H1 (cell line): Measurements from ENCODE around the gene RPGRIP1.

Experiments
- CEBPB ChIP-seq: IDR thresholded peaks from 2 replicates; pipeline ENCODE4 v1.6.1; 2012; ENCODE audit warnings: low read depth, low read length
- EP300 ChIP-seq, 2 experiments: IDR thresholded peaks; 1 replicate in 1 of 2; 2 replicates in 1 of 2; pipeline ENCODE4 v1.6.1; 2011 to 2012; ENCODE audit warnings: low read depth in 2 of 2, low read length in 2 of 2, mild to moderate bottlenecking in 2 of 2, borderline replicate concordance in 1 of 2, inconsistent platforms in 1 of 2, moderate library complexity in 1 of 2
- GABPA ChIP-seq: IDR thresholded peaks from 2 replicates; pipeline ENCODE4 v1.6.1; 2011; ENCODE audit warnings: mild to moderate bottlenecking, low read length, moderate library complexity, borderline replicate concordance; ENCODE audit not compliant: insufficient read depth
- MAX ChIP-seq: IDR thresholded peaks from 2 replicates; pipeline ENCODE4 v1.6.1; 2012; ENCODE audit warnings: inconsistent platforms
- POLR2AphosphoS5 ChIP-seq: IDR thresholded peaks from 2 replicates; pipeline ENCODE4 v1.6.1; 2011; ENCODE audit warnings: low read depth, low read length
- SIN3A ChIP-seq, 2 experiments: IDR thresholded peaks in 1 of 2; conservative IDR thresholded peaks in 1 of 2; 2 replicates each; pipeline ENCODE4 v1.6.1; 2011 to 2012; ENCODE audit warnings: low read length in 2 of 2, improper control_type of control experiment in 1 of 2, low read depth in 1 of 2, mild to moderate bottlenecking in 1 of 2
- SRF ChIP-seq: IDR thresholded peaks from 2 replicates; pipeline ENCODE4 v1.6.1; 2011; ENCODE audit warnings: mild to moderate bottlenecking, low read depth, low read length, moderate library complexity
- TAF1 ChIP-seq: IDR thresholded peaks from 2 replicates; pipeline ENCODE4 v1.6.1; 2011; ENCODE audit warnings: mild to moderate bottlenecking, low read depth, low read length
- TAF7 ChIP-seq: optimal IDR thresholded peaks from 2 replicates; pipeline ENCODE3; 2011; ENCODE audit warnings: low read depth, mild to moderate bottlenecking, inconsistent platforms, low read length, moderate library complexity, borderline replicate concordance
- TCF12 ChIP-seq: IDR thresholded peaks from 2 replicates; pipeline ENCODE4 v1.6.1; 2011; ENCODE audit warnings: low read depth, mild to moderate bottlenecking, low read length
- TF ChIP-seq, protein P1 (sequence below), 3 experiments: IDR thresholded peaks; 1 replicate in 2 of 3; 2 replicates in 1 of 3; pipeline versions ENCODE4 v1.5.1 to v1.6.1; 2011; ENCODE audit warnings: low read length in 3 of 3, mild to moderate bottlenecking in 3 of 3, inconsistent platforms in 2 of 3, low read depth in 1 of 3, moderate library complexity in 1 of 3; ENCODE audit not compliant: insufficient read depth in 1 of 3; ENCODE audit errors: control extremely low read depth in 1 of 3
- TF ChIP-seq, protein P2 (sequence below): IDR thresholded peaks from 2 replicates; pipeline ENCODE4 v1.6.1; 2012; ENCODE audit warnings: low read length, inconsistent platforms
- TF ChIP-seq, protein P3 (sequence below): IDR thresholded peaks from 2 replicates; pipeline ENCODE4 v1.6.1; 2012; ENCODE audit warnings: inconsistent platforms

DNA sequence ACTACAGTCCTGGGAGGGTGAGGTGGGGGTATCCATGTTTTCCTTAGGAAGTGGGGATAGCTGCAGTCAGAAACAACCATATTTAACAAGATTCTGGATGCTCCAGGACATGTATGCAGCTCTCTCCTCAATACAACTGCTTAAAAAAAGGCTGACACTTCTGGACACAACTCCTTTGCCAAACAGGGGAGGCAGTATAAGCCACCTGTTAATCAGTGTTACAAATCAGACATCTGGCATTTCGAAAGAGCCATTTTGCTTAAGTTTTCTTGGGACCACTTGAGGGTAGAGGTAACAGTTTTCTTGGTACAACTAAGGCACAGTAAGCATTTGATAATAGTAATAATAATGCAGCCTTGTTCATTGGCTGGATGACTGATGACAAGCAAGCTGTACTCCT lies 47.1 kb downstream of the RPGRIP1 start:
- TF ChIP-seq GABPA (no peak), EP300 (IDR thresholded peaks at IDR 0.05; ENCODE audit: borderline replicate concordance in 1 of 2, low read depth in 2 of 2, low read length in 2 of 2) (no peak), SIN3A (conservative IDR thresholded peaks at IDR 0.05 in 1 of 2, IDR thresholded peaks at IDR 0.05 in 1 of 2; ENCODE audit: low read depth in 1 of 2, low read length in 2 of 2) (no peak), TAF7 (no peak), MAX (no peak), POLR2AphosphoS5 (no peak), CEBPB (no peak), SRF (no peak), TAF1 (no peak), TCF12 (no peak)
- TF ChIP-seq, protein P1, sequence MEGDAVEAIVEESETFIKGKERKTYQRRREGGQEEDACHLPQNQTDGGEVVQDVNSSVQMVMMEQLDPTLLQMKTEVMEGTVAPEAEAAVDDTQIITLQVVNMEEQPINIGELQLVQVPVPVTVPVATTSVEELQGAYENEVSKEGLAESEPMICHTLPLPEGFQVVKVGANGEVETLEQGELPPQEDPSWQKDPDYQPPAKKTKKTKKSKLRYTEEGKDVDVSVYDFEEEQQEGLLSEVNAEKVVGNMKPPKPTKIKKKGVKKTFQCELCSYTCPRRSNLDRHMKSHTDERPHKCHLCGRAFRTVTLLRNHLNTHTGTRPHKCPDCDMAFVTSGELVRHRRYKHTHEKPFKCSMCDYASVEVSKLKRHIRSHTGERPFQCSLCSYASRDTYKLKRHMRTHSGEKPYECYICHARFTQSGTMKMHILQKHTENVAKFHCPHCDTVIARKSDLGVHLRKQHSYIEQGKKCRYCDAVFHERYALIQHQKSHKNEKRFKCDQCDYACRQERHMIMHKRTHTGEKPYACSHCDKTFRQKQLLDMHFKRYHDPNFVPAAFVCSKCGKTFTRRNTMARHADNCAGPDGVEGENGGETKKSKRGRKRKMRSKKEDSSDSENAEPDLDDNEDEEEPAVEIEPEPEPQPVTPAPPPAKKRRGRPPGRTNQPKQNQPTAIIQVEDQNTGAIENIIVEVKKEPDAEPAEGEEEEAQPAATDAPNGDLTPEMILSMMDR (IDR thresholded peaks at IDR 0.05; ENCODE audit: control extremely low read depth in 1 of 3, insufficient read depth in 1 of 3, low read depth in 1 of 3, low read length in 3 of 3), result peak in 1 of 3 experiments; percentile 31; a peak in 1 of 4 replicates
- TF ChIP-seq, protein P2, sequence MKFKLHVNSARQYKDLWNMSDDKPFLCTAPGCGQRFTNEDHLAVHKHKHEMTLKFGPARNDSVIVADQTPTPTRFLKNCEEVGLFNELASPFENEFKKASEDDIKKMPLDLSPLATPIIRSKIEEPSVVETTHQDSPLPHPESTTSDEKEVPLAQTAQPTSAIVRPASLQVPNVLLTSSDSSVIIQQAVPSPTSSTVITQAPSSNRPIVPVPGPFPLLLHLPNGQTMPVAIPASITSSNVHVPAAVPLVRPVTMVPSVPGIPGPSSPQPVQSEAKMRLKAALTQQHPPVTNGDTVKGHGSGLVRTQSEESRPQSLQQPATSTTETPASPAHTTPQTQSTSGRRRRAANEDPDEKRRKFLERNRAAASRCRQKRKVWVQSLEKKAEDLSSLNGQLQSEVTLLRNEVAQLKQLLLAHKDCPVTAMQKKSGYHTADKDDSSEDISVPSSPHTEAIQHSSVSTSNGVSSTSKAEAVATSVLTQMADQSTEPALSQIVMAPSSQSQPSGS, result no peak
- TF ChIP-seq, protein P3, sequence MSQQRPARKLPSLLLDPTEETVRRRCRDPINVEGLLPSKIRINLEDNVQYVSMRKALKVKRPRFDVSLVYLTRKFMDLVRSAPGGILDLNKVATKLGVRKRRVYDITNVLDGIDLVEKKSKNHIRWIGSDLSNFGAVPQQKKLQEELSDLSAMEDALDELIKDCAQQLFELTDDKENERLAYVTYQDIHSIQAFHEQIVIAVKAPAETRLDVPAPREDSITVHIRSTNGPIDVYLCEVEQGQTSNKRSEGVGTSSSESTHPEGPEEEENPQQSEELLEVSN, result no peak
